Mesothelial cell of epicardium (in vitro differentiated cells): ENCODE measurements around the gene CCRL2. TPM values are rescaled to one million over a fixed set of nuclear protein-coding genes. Genes with fewer than 3 reads are reported as not detected.
A peak's percentile ranks its signal among the peaks of the same experiment; 100 is the strongest.

ENCODE experiments used
- DNase-seq, 2 experiments: peaks; one replicate each; pipeline ENCODE4 v3.0.0; 2021; ENCODE audit warnings: low spot score in 2 of 2; ENCODE audit not compliant: unreplicated experiment in 2 of 2
- H3K27ac Mint-ChIP-seq: 2 replicates; pipeline ENCODE4 v1.8.0; 2021; ENCODE audit warnings: mixed read lengths
- H3K27me3 Mint-ChIP-seq: 2 replicates; pipeline ENCODE4 v1.8.0; 2021; ENCODE audit warnings: low read depth, mixed read lengths
- H3K36me3 Mint-ChIP-seq: 2 replicates; pipeline ENCODE4 v1.8.0; 2021; ENCODE audit warnings: mixed read lengths
- H3K4me1 Mint-ChIP-seq: 2 replicates; pipeline ENCODE4 v1.8.0; 2021; ENCODE audit warnings: mixed read lengths
- H3K4me3 Mint-ChIP-seq: 2 replicates; pipeline ENCODE4 v1.8.0; 2021; ENCODE audit warnings: mild to moderate bottlenecking, moderate library complexity, mixed read lengths
- H3K9me3 Mint-ChIP-seq: 2 replicates; pipeline ENCODE4 v1.8.0; 2021; ENCODE audit warnings: mixed read lengths
- CTCF ChIP-seq: fragments of 200-600 bp; sonication (generic); IDR thresholded peaks from one replicate; pipeline ENCODE4 v1.5.0; 2021; ENCODE audit warnings: antibody characterized with exemption; ENCODE audit not compliant: unreplicated experiment
- total RNA-seq: library from RNA; stranded (reverse); gene quantifications from 3 replicates; pipeline ENCODE4 v1.2.1, GENCODE V29; 2021

CCRL2 gene
- total RNA-seq, 1 donor from 2014 or later, result not detected

- H3K27ac Mint-ChIP-seq, result no peak overlapping the region
- H3K4me3 Mint-ChIP-seq, result no peak overlapping the region
- DNase-seq, result no peak
- H3K36me3 Mint-ChIP-seq, result no peaks in the 10 kb centered on the region
- H3K9me3 Mint-ChIP-seq, result no peaks in the 10 kb centered on the region
- H3K27me3 Mint-ChIP-seq, result peaks cover 36% of the 10 kb centered on the region
- TF ChIP-seq CTCF, result peak; percentile 75
- H3K4me1 Mint-ChIP-seq, result no peaks in the 10 kb centered on the region
Measured at GRCh38 chr3:46449755-46450552, 42.9 kb downstream of the CCRL2 start.

- H3K4me3 Mint-ChIP-seq, result no peak overlapping the region
- no peak overlapping the region for H3K27ac Mint-ChIP-seq
- peaks cover 33% of the 10 kb centered on the region for H3K27me3 Mint-ChIP-seq
- DNase-seq, result no peak
- H3K4me1 Mint-ChIP-seq, result no peaks in the 10 kb centered on the region
- H3K9me3 Mint-ChIP-seq, result no peaks in the 10 kb centered on the region
- H3K36me3 Mint-ChIP-seq, result no peaks in the 10 kb centered on the region
- no peak for TF ChIP-seq CTCF
Measured at GRCh38 chr3:46453526-46454208, 46.6 kb downstream of the CCRL2 start.

- no peak for TF ChIP-seq CTCF
- H3K4me3 Mint-ChIP-seq, result no peak overlapping the region
- no peaks in the 10 kb centered on the region for H3K36me3 Mint-ChIP-seq
- no peak overlapping the region for H3K27ac Mint-ChIP-seq
- H3K27me3 Mint-ChIP-seq, result peaks cover 30% of the 10 kb centered on the region
- no peaks in the 10 kb centered on the region for H3K4me1 Mint-ChIP-seq
- H3K9me3 Mint-ChIP-seq, result no peaks in the 10 kb centered on the region
- no peak for DNase-seq
Measured at GRCh38 chr3:46454209-46454595, 47.1 kb downstream of the CCRL2 start.

GRCh38 chr3:46454606-46455005 lies 47.5 kb downstream of the CCRL2 start:
- TF ChIP-seq CTCF, result no peak
- Mint-ChIP-seq H3K9me3 (no peaks in the 10 kb centered on the region), H3K27me3 (peaks cover 34% of the 10 kb centered on the region), H3K4me1 (no peaks in the 10 kb centered on the region), H3K36me3 (no peaks in the 10 kb centered on the region), H3K27ac (no peak overlapping the region), H3K4me3 (no peak overlapping the region)
- no peak for DNase-seq

GRCh38 chr3:46455231-46456115 lies 48.4 kb downstream of the CCRL2 start:
- Mint-ChIP-seq H3K27me3 (peaks cover 39% of the 10 kb centered on the region), H3K36me3 (no peaks in the 10 kb centered on the region), H3K9me3 (peaks cover 4% of the 10 kb centered on the region), H3K27ac (no peak overlapping the region), H3K4me3 (no peak overlapping the region), H3K4me1 (no peaks in the 10 kb centered on the region)
- DNase-seq, result no peak
- no peak for TF ChIP-seq CTCF
